Measurements from ENCODE around the gene SH2D3C. TPM values are rescaled to one million over a fixed set of nuclear protein-coding genes. Genes with fewer than 3 reads are reported as not detected.

SH2D3C gene
- total and polyA plus RNA-seq, 9 of the 15 experiments (the other 6 are each of a cell fraction or from before 2014, with no cell fraction given) = 0.03 to 1.2 (median 0.22) TPM; not detected in 1

GRCh38 chr9:127802576-127803443 lies 24.3 kb upstream of the SH2D3C start, which contains the start of gene FPGS (continued):
- TF ChIP-seq ZBTB7A (IDR thresholded peaks at IDR 0.05; ENCODE audit: borderline replicate concordance, control insufficient read depth, low read depth, low read length) (peak; percentile 65), TRIM24 (IDR thresholded peaks at IDR 0.05) (no peak), ZNF184 (CRISPR knock-in tag; IDR thresholded peaks at IDR 0.05) (no peak), ZNF780A (CRISPR knock-in tag; IDR thresholded peaks at IDR 0.05) (no peak), OTX1 (CRISPR knock-in tag; IDR thresholded peaks at IDR 0.05) (0 out of 2 replicates have a peak, but pooled peaks have one; percentile 22), ZFX (CRISPR knock-in tag; IDR thresholded peaks at IDR 0.05) (peak; percentile 85), KLF16 (IDR thresholded peaks at IDR 0.05) (no peak), ZNF655 (CRISPR knock-in tag; IDR thresholded peaks at IDR 0.05) (no peak), TARDBP (IDR thresholded peaks at IDR 0.05) (0 out of 2 replicates have a peak, but pooled peaks have one; percentile 75), POLR2A (conservative IDR thresholded peaks at IDR 0.05) (peak; percentile 91), ZNF589 (CRISPR knock-in tag; IDR thresholded peaks at IDR 0.05; ENCODE audit: low read depth) (no peak; the same call in 1 of the 2 replicates), CSDE1 (IDR thresholded peaks at IDR 0.05) (no peak), CCAR2 (IDR thresholded peaks at IDR 0.05; ENCODE audit: low read depth, low read length) (no peak), THRB (CRISPR knock-in tag; conservative IDR thresholded peaks at IDR 0.05) (no peak), ILF3 (IDR thresholded peaks at IDR 0.05; ENCODE audit: borderline replicate concordance) (0 out of 2 replicates have a peak, but pooled peaks have one; percentile 86), PCBP2 (IDR thresholded peaks at IDR 0.05; ENCODE audit: low read depth, low read length, poor library complexity, severe bottlenecking) (no peak), SPI1 (IDR thresholded peaks at IDR 0.05; ENCODE audit: borderline replicate concordance, low read depth, low read length) (peak; percentile 44; the same call in 1 of the 2 replicates)
- TF ChIP-seq, protein P1, sequence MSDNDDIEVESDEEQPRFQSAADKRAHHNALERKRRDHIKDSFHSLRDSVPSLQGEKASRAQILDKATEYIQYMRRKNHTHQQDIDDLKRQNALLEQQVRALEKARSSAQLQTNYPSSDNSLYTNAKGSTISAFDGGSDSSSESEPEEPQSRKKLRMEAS (CRISPR knock-in tag; IDR thresholded peaks at IDR 0.05) = peak; percentile 94
- TF ChIP-seq, protein P2, sequence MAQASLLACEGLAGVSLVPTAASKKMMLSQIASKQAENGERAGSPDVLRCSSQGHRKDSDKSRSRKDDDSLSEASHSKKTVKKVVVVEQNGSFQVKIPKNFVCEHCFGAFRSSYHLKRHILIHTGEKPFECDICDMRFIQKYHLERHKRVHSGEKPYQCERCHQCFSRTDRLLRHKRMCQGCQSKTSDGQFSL (CRISPR knock-in tag; IDR thresholded peaks at IDR 0.05) = no peak
- TF ChIP-seq, protein P2 (tag; IDR thresholded peaks at IDR 0.05) = no peak
- TF ChIP-seq, protein P3, sequence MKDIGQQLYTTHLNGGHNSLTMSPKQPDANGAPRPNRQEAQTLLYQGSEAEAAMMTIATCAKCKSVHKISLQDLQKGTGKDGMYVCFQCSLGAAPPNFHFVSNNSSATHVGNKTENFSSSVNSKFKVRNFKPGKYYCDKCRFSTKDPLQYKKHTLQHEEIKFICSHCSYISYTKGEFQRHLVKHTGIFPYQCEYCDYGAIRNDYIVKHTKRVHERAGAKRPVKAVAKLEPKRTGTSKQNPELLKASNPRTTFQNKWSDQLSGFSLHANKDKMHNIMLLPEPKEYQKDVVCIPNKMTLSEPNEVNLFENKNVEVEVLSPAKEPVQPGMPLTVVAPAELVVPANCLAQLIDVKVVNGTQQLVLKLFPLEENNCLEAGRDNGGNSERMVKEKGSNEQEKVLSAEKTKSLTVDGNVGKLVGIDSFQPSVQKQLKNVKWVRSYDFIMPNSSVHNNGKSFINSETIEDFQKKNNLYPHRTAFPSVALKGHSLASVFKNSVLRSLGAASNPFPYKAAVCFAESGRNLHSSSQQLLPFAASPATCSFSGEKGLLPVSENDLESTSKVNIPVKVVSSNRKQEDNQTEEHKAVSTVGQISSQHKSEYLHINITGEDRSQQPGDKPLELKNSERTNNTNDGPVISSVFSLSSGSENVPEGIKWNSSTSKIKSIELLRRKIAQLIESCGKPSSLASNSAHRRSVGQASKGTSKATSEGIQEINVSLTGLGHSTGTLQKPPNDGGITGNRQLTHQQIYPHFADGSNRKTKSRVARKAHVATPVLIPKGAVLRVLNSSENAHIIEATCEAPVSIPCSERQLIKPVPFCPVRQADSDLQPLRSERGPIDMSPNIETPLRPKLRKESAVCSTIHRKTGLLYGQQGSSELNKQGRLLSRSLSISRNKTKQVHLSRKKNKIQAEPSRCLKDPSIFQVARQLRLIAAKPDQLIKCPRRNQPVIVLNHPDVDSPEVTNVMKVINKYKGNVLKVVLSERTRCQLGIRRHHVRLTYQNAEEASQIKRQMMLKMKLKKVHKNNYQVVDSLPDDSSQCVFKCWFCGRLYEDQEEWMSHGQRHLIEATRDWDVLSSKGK (CRISPR knock-in tag; IDR thresholded peaks at IDR 0.05) = no peak

Data from K562 (cell line).